ENCODE data around the gene SNAI1.
"Not testable (repeated sequence)": the region's sequence is repeated elsewhere in the genome, so short reads cannot be mapped to it uniquely, and the experiment has no call there.

The SNAI1 gene

GRCh38 chr20:49973981-49974380, 8.8 kb upstream of the SNAI1 start:
- DNase-seq (ENCODE audit: low spot score) = no peak
- TF ChIP-seq, protein P1, sequence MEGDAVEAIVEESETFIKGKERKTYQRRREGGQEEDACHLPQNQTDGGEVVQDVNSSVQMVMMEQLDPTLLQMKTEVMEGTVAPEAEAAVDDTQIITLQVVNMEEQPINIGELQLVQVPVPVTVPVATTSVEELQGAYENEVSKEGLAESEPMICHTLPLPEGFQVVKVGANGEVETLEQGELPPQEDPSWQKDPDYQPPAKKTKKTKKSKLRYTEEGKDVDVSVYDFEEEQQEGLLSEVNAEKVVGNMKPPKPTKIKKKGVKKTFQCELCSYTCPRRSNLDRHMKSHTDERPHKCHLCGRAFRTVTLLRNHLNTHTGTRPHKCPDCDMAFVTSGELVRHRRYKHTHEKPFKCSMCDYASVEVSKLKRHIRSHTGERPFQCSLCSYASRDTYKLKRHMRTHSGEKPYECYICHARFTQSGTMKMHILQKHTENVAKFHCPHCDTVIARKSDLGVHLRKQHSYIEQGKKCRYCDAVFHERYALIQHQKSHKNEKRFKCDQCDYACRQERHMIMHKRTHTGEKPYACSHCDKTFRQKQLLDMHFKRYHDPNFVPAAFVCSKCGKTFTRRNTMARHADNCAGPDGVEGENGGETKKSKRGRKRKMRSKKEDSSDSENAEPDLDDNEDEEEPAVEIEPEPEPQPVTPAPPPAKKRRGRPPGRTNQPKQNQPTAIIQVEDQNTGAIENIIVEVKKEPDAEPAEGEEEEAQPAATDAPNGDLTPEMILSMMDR (IDR thresholded peaks at IDR 0.05; ENCODE audit: borderline replicate concordance, control extremely low read depth, extremely low read depth, insufficient read depth, missing control alignments) = no peak
- in situ Hi-C loops (cut with MboI; ENCODE audit: low sequenced_read_pairs, unreplicated experiment) = loop anchor here (10.0 to 25.0 kb wide), 2 partner anchors 101 to 488 kb away; no protein-coding TSS in a partner anchor

DNA sequence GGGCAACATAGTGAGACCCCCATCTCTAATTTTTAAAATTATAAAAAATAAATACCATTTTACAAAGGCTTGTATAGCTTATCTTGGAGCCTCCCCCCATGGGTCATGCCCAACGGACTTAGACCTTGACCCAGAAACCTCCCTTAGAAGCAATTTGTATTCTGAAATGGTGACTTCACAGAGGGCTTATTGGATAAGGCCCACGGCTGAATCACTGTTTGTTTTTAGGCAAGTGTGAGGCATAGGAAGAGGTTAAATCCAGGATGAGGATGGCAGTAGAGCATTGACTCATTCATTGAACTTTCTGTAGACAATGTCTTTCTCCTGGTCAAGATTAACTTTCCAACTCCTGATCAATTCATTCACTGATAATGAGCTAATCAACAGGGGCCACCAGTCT, 6.2 kb upstream of the SNAI1 start:
- no peak for DNase-seq (ENCODE audit: low spot score)
- TF ChIP-seq, protein P1 (IDR thresholded peaks at IDR 0.05; ENCODE audit: borderline replicate concordance, control extremely low read depth, extremely low read depth, insufficient read depth, missing control alignments) = no peak
- in situ Hi-C loops (cut with MboI; ENCODE audit: low sequenced_read_pairs, unreplicated experiment) = loop anchor here (10.0 kb wide), 1 partner anchor 98 kb away; no protein-coding TSS in a partner anchor

GRCh38 chr20:49977740-49978139, 5.0 kb upstream of the SNAI1 start:
- in situ Hi-C loops (cut with MboI; ENCODE audit: low sequenced_read_pairs, unreplicated experiment) = loop anchor here (10.0 kb wide), 1 partner anchor 97 kb away; no protein-coding TSS in a partner anchor
- not testable (repeated sequence) for DNase-seq (ENCODE audit: low spot score)

DNA sequence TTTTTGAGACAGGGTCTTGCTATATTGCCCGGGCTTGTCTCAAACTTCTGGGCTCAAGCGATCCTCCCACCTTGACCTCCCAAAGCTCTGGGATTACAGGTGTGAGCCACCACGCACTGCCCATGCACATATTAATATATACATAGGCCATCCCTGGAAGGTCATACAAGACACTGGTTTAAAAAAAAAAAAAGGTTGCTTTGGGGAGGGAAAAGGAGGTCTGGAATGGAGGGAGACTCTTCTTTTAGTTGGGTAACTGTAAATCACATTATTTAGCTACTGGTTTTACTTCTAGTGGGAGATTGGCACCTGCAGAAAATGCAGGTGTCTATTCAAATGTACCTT, 4.1 kb upstream of the SNAI1 start:
- in situ Hi-C loops (cut with MboI; ENCODE audit: low sequenced_read_pairs, unreplicated experiment) = loop anchor here (10.0 kb wide), 1 partner anchor 96 kb away; no protein-coding TSS in a partner anchor

GRCh38 chr20:49979030-49979832, 3.5 kb upstream of the SNAI1 start:
- peak; percentile 84 for DNase-seq (ENCODE audit: low spot score)
- TF ChIP-seq, protein P1 (IDR thresholded peaks at IDR 0.05; ENCODE audit: borderline replicate concordance, control extremely low read depth, extremely low read depth, insufficient read depth, missing control alignments) = peak; percentile 97
- in situ Hi-C loops (cut with MboI; ENCODE audit: low sequenced_read_pairs, unreplicated experiment) = loop anchor here (10.0 kb wide), 1 partner anchor 96 kb away; no protein-coding TSS in a partner anchor

More for the DNA sequence above, 4.1 kb upstream of the SNAI1 start:
- no peak for DNase-seq (ENCODE audit: low spot score)
- TF ChIP-seq, protein P1 (IDR thresholded peaks at IDR 0.05; ENCODE audit: borderline replicate concordance, control extremely low read depth, extremely low read depth, insufficient read depth, missing control alignments) = no peak

DNA sequence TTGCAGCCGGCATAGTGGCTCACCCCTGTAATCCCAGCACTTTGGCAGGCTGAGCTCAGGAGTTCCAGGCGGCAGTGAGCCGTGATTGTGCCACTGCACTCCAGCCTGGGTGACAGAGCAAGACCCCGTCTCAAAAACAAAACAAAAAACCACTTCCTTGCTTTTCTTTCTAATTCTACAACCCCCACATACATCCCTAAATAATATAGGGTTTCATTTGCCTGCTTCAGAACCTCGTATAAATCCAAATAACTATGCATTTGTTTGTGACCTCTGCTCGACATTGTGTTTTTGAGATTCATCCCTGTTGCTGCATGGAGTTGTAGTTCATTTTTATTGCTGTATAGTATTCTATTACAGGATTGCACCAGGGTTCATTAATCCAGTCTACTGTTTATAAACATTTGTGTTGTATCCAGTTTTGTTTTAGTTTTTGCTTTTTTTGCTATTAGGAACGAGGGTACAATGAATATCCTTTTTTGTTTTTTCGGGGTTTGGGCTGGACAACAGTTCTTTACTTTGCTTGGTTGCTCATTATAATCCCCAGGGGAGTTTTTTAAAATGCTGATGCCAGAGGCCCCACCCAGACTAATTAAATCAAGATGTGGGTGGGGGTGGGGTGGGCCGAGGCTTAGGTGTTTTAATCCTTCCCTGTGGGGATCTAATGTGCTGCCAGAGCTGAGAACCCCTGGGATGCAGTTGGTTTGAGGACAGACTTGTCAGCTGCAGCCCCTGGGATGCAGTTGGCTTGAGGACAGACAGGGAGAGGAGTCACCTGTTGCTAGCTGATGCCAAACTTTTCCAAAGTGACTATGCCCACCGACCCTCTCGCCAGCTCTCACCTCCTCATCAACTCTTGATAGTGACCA, 2.4 kb upstream of the SNAI1 start:
- DNase-seq (ENCODE audit: low spot score) = no peak
- TF ChIP-seq, protein P1 (IDR thresholded peaks at IDR 0.05; ENCODE audit: borderline replicate concordance, control extremely low read depth, extremely low read depth, insufficient read depth, missing control alignments) = no peak
- in situ Hi-C loops (cut with MboI; ENCODE audit: low sequenced_read_pairs, unreplicated experiment) = loop anchor here (5.0 kb wide), 1 partner anchor 72 kb away; no protein-coding TSS in a partner anchor

Data from GM13976 (cell line).